PC-9 (cell line): ENCODE data around the gene HOXB5. TPM values are rescaled to one million over a fixed set of nuclear protein-coding genes. Genes with fewer than 3 reads are reported as not detected.

Experiments used
- BruUV-seq: library from RNA; stranded (reverse); fragments of 400-500 nt; replicated peaks from 2 replicates; lab custom pipeline; 2021; lab: Mats Ljungman, UMichigan
- CTCF ChIA-PET: fragments of 300-600 bp; sonication (Branson Sonifier 250); formaldehyde crosslinking; loops from one replicate; lab custom pipeline; 2022; ENCODE audit warnings: antibody characterized with exemption; lab: Charles Lee
- POLR2A ChIA-PET: fragments of 300-600 bp; sonication (Branson Sonifier 250); formaldehyde crosslinking; loops from one replicate; lab custom pipeline; 2022; ENCODE audit warnings: antibody characterized with exemption; ENCODE audit not compliant: unreplicated experiment; lab: Charles Lee
- DNase-seq, 2 experiments: peaks; one replicate each; pipeline versions ENCODE4 v3.0.0 to v3.0.0-alpha.2; 2015 to 2022; ENCODE audit warnings: mixed read lengths in 1 of 2
- H2AFZ ChIP-seq: fragments of 200-600 bp; sonication (generic); 2 replicates; pipeline ENCODE4 v1.8.1; 2017; ENCODE audit warnings: antibody characterized with exemption
- H3F3A ChIP-seq: fragments of 200-600 bp; sonication (generic); 2 replicates; pipeline ENCODE4 v1.8.1; 2017; ENCODE audit warnings: antibody characterized with exemption, mild to moderate bottlenecking, low read depth; ENCODE audit not compliant: insufficient read depth
- H3K27ac ChIP-seq: fragments of 200-600 bp; sonication (generic); 2 replicates; pipeline ENCODE4 v1.6.1; 2016; ENCODE audit warnings: mixed run types
- H3K27me3 ChIP-seq: fragments of 200-600 bp; sonication (generic); 2 replicates; pipeline ENCODE4 v1.6.1; 2016; ENCODE audit warnings: low read depth, mixed run types; ENCODE audit not compliant: insufficient read depth
- H3K36me3 ChIP-seq: fragments of 200-600 bp; sonication (generic); 2 replicates; pipeline ENCODE4 v1.6.1; 2016; ENCODE audit warnings: low read depth, mixed run types
- H3K4me1 ChIP-seq: fragments of 200-600 bp; sonication (generic); replicated peaks from 2 replicates; pipeline ENCODE4 v1.6.1; 2016; ENCODE audit warnings: mixed run types; ENCODE audit not compliant: insufficient read depth
- H3K4me2 ChIP-seq: fragments of 200-600 bp; sonication (generic); 2 replicates; pipeline ENCODE4 v1.6.1; 2017; ENCODE audit warnings: mixed run types
- H3K4me3 ChIP-seq: fragments of 200-600 bp; sonication (generic); 2 replicates; pipeline ENCODE4 v1.6.1; 2016; ENCODE audit warnings: mixed run types
- H3K79me2 ChIP-seq: fragments of 200-600 bp; sonication (generic); 2 replicates; pipeline ENCODE4 v1.6.1; 2017; ENCODE audit warnings: low read depth, mixed run types
- H3K9me2 ChIP-seq: fragments of 200-600 bp; sonication (generic); 2 replicates; pipeline ENCODE4 v1.8.1; 2017; ENCODE audit warnings: mild to moderate bottlenecking; ENCODE audit not compliant: insufficient read depth
- H3K9me3 ChIP-seq: fragments of 200-600 bp; sonication (generic); 2 replicates; pipeline ENCODE4 v1.8.1; 2016; ENCODE audit warnings: low read depth; ENCODE audit not compliant: insufficient read depth
- H4K20me1 ChIP-seq: fragments of 200-600 bp; sonication (generic); 2 replicates; pipeline ENCODE4 v1.8.1; 2017; ENCODE audit not compliant: insufficient read depth
- CTCF ChIP-seq: fragments of 200-600 bp; sonication (generic); conservative IDR thresholded peaks from 2 replicates; pipeline ENCODE4 v1.6.1; 2017; ENCODE audit warnings: mixed run types, antibody characterized with exemption, mild to moderate bottlenecking, moderate library complexity
- EZH2 ChIP-seq: fragments of 200-600 bp; sonication (generic); IDR thresholded peaks from 2 replicates; pipeline ENCODE4 v1.8.0; 2017; ENCODE audit warnings: antibody characterized with exemption, low read depth
- intact Hi-C: fragments of 100-400 bp; cut with micrococcal nuclease; formaldehyde crosslinking; loops from one replicate; pipeline ENCODE4 v1.10.0; 2022; ENCODE audit not compliant: unreplicated experiment
- total RNA-seq: library from RNA; stranded (reverse); gene quantifications from 2 replicates; pipeline ENCODE4 v1.2.3, GENCODE V29; 2021

Gene HOXB5
- total RNA-seq, 1 experiment from 2014 or later = 12.9 TPM

GRCh38 chr17:48574505-48575065 lies 19.0 kb downstream of the HOXB5 start:
- POLR2A ChIA-PET = no interaction called here
- Histone ChIP-seq H2AFZ (no peak overlapping the region), H3K27me3 (no peaks in the 10 kb centered on the region)

GRCh38 chr17:48571826-48572417 lies 21.7 kb downstream of the HOXB5 start:
- no peak for DNase-seq
- intact Hi-C loops = no loop called here

More at GRCh38 chr17:48574505-48575065, 19.0 kb downstream of the HOXB5 start:
- no peak for DNase-seq
- no peak overlapping the region for H3K4me3 ChIP-seq
- H3K9me3 ChIP-seq = no peaks in the 10 kb centered on the region
- H3K4me2 ChIP-seq = no peak overlapping the region
- no peaks in the 10 kb centered on the region for H4K20me1 ChIP-seq
- no peaks in the 10 kb centered on the region for H3K9me2 ChIP-seq
- H3K27ac ChIP-seq = no peak overlapping the region
- no peaks in the 10 kb centered on the region for H3K79me2 ChIP-seq
- CTCF ChIA-PET = no interaction called here
- H3K36me3 ChIP-seq = no peaks in the 10 kb centered on the region
- no peak for TF ChIP-seq CTCF
- TF ChIP-seq EZH2 = no peak
- intact Hi-C loops = no loop called here
- H3F3A ChIP-seq = no peaks in the 10 kb centered on the region
- no peaks in the 10 kb centered on the region for H3K4me1 ChIP-seq
- no TSS peak for BruUV-seq

More at GRCh38 chr17:48571826-48572417, 21.7 kb downstream of the HOXB5 start:
- no peaks in the 10 kb centered on the region for H3K36me3 ChIP-seq
- H3K27me3 ChIP-seq = no peaks in the 10 kb centered on the region
- 0 out of 2 replicates have a peak, but pooled peaks cover 6% of the 10 kb centered on the region for H3K4me1 ChIP-seq
- no peak overlapping the region for H3K27ac ChIP-seq
- no peaks in the 10 kb centered on the region for H4K20me1 ChIP-seq
- H2AFZ ChIP-seq = no peak overlapping the region
- no peaks in the 10 kb centered on the region for H3K9me2 ChIP-seq
- ChIA-PET CTCF (interaction anchor here (0.6 kb wide), 1 partner anchor 362 kb away, joined by 6 read pairs; no protein-coding TSS in a partner anchor), POLR2A (no interaction called here)
- H3K4me2 ChIP-seq = no peak overlapping the region
- no peak overlapping the region for H3K4me3 ChIP-seq
- H3K9me3 ChIP-seq = no peaks in the 10 kb centered on the region
- no TSS peak for BruUV-seq
- no peaks in the 10 kb centered on the region for H3F3A ChIP-seq
- no peak for TF ChIP-seq CTCF
- no peak for TF ChIP-seq EZH2
- no peaks in the 10 kb centered on the region for H3K79me2 ChIP-seq
